ENCODE measurements around the gene DNAH9. TPM values are rescaled to one million over a fixed set of nuclear protein-coding genes. Genes with fewer than 3 reads are reported as not detected.

The DNAH9 gene
- polyA plus RNA-seq, 1 donor from 2014 or later: 2.0 TPM

DNA sequence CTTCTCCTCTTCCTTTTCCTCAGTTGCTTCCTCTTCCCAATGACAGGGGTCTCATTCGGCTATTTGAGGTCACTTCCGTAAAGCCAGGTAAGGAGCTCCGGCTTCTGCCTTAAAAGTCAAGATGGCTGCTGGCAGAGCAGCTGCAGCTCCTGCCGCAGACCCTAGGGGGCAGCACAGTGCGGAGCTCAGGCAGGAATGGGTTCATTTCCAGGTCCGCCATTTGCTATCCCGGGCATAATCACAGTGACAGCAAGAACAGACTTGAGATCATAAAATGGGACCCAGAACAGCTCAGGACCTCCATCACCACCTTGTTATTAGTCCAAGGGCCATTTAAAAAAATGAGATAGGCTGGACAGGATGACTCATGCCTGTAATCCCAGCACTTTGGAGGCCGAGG is 199.5 kb downstream of the DNAH9 start:
- Histone ChIP-seq H3K36me3 (ENCODE audit: insufficient read depth, low read length) (no peaks in the 10 kb centered on the region), H3K9me2 (ENCODE audit: insufficient read depth, low read length) (no peaks in the 10 kb centered on the region), H2AFZ (ENCODE audit: low read depth, low read length) (no peak overlapping the region), H3K9me3 (ENCODE audit: low read length) (no peaks in the 10 kb centered on the region), H4K20me1 (ENCODE audit: insufficient read depth) (no peaks in the 10 kb centered on the region), H3K4me2 (ENCODE audit: low read length) (no peak overlapping the region), H3K4me3 (ENCODE audit: low read length) (no peak overlapping the region), H3K79me2 (replicated peaks; ENCODE audit: insufficient read depth, low read length) (no peaks in the 10 kb centered on the region), H3K9ac (ENCODE audit: low read length) (no peak overlapping the region), H3F3A (ENCODE audit: insufficient read depth, low read length, poor library complexity, severe bottlenecking) (no peaks in the 10 kb centered on the region), H3K27ac (ENCODE audit: low read length) (no peak overlapping the region), H3K27me3 (ENCODE audit: insufficient read depth, low read depth, low read length) (no peaks in the 10 kb centered on the region)
- no peak for TF ChIP-seq POLR2AphosphoS5 (IDR thresholded peaks at IDR 0.05)
- TF ChIP-seq TAF1 (IDR thresholded peaks at IDR 0.05; ENCODE audit: low read depth): no peak
- no peak for TF ChIP-seq MXI1 (conservative IDR thresholded peaks at IDR 0.05; ENCODE audit: poor library complexity, severe bottlenecking)
- no peak for TF ChIP-seq SMC3 (conservative IDR thresholded peaks at IDR 0.05; ENCODE audit: poor library complexity)
- no peak for TF ChIP-seq EP300 (conservative IDR thresholded peaks at IDR 0.05; ENCODE audit: poor library complexity, severe bottlenecking)
- TF ChIP-seq RAD21 (conservative IDR thresholded peaks at IDR 0.05): no peak
- TF ChIP-seq, protein P1, sequence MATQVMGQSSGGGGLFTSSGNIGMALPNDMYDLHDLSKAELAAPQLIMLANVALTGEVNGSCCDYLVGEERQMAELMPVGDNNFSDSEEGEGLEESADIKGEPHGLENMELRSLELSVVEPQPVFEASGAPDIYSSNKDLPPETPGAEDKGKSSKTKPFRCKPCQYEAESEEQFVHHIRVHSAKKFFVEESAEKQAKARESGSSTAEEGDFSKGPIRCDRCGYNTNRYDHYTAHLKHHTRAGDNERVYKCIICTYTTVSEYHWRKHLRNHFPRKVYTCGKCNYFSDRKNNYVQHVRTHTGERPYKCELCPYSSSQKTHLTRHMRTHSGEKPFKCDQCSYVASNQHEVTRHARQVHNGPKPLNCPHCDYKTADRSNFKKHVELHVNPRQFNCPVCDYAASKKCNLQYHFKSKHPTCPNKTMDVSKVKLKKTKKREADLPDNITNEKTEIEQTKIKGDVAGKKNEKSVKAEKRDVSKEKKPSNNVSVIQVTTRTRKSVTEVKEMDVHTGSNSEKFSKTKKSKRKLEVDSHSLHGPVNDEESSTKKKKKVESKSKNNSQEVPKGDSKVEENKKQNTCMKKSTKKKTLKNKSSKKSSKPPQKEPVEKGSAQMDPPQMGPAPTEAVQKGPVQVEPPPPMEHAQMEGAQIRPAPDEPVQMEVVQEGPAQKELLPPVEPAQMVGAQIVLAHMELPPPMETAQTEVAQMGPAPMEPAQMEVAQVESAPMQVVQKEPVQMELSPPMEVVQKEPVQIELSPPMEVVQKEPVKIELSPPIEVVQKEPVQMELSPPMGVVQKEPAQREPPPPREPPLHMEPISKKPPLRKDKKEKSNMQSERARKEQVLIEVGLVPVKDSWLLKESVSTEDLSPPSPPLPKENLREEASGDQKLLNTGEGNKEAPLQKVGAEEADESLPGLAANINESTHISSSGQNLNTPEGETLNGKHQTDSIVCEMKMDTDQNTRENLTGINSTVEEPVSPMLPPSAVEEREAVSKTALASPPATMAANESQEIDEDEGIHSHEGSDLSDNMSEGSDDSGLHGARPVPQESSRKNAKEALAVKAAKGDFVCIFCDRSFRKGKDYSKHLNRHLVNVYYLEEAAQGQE (IDR thresholded peaks at IDR 0.05; ENCODE audit: borderline replicate concordance): no peak
- TF ChIP-seq, protein P2, sequence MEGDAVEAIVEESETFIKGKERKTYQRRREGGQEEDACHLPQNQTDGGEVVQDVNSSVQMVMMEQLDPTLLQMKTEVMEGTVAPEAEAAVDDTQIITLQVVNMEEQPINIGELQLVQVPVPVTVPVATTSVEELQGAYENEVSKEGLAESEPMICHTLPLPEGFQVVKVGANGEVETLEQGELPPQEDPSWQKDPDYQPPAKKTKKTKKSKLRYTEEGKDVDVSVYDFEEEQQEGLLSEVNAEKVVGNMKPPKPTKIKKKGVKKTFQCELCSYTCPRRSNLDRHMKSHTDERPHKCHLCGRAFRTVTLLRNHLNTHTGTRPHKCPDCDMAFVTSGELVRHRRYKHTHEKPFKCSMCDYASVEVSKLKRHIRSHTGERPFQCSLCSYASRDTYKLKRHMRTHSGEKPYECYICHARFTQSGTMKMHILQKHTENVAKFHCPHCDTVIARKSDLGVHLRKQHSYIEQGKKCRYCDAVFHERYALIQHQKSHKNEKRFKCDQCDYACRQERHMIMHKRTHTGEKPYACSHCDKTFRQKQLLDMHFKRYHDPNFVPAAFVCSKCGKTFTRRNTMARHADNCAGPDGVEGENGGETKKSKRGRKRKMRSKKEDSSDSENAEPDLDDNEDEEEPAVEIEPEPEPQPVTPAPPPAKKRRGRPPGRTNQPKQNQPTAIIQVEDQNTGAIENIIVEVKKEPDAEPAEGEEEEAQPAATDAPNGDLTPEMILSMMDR (IDR thresholded peaks at IDR 0.05; ENCODE audit: poor library complexity, severe bottlenecking): no peak
- TF ChIP-seq EZH2 (IDR thresholded peaks at IDR 0.05; ENCODE audit: borderline replicate concordance, insufficient read depth, low read length, poor library complexity, severe bottlenecking): no peak

DNA sequence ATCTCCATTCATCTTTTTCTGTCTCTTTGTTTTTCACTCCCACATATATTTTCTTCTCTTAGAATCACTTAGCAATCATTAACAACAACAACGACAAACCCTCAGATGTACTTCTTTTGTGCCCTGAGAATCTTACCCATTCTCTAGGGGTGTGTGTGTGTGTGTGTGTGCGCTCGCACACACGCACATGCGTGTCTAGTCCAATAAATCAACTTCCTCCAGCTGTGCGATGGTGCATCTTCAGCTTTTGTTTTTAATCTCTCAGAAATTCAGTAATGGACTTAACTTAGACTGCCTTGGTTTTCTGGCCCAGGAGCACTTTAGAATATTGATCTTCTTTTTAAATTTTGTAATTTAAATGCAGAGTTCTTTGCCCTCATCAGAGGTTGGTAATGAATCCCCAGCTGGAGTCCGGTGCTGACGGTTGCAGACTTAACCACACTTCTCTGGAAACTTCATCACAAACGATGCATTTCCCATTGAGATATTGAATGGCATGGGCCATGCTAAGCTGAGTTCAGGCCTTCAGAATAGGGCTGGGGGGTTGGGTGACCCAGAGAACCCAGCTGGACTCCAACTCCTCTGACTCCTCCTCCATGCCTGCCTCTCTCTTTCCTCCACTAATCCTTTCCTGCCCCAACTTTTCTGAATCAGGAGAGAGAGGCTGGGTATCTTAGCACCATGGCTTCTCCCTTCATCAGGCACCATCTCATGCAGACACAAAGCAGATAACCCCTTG is 205.1 kb downstream of the DNAH9 start:
- no peaks in the 10 kb centered on the region for H3K36me3 ChIP-seq (ENCODE audit: insufficient read depth, low read length)
- no peak overlapping the region for H2AFZ ChIP-seq (ENCODE audit: low read depth, low read length)
- TF ChIP-seq EP300 (conservative IDR thresholded peaks at IDR 0.05; ENCODE audit: poor library complexity, severe bottlenecking): no peak
- TF ChIP-seq, protein P1 (IDR thresholded peaks at IDR 0.05; ENCODE audit: borderline replicate concordance): no peak
- no peak for TF ChIP-seq SMC3 (conservative IDR thresholded peaks at IDR 0.05; ENCODE audit: poor library complexity)
- no peak overlapping the region for H3K27ac ChIP-seq (ENCODE audit: low read length)
- H3K9me3 ChIP-seq (ENCODE audit: low read length): no peaks in the 10 kb centered on the region
- H3F3A ChIP-seq (ENCODE audit: insufficient read depth, low read length, poor library complexity, severe bottlenecking): no peaks in the 10 kb centered on the region
- H3K4me2 ChIP-seq (ENCODE audit: low read length): no peak overlapping the region
- H4K20me1 ChIP-seq (ENCODE audit: insufficient read depth): no peaks in the 10 kb centered on the region
- no peaks in the 10 kb centered on the region for H3K9me2 ChIP-seq (ENCODE audit: insufficient read depth, low read length)
- no peaks in the 10 kb centered on the region for H3K79me2 ChIP-seq (replicated peaks; ENCODE audit: insufficient read depth, low read length)
- no peak overlapping the region for H3K9ac ChIP-seq (ENCODE audit: low read length)
- no peak overlapping the region for H3K4me3 ChIP-seq (ENCODE audit: low read length)
- H3K27me3 ChIP-seq (ENCODE audit: insufficient read depth, low read depth, low read length): no peaks in the 10 kb centered on the region

Data from neural cell (in vitro differentiated cells).